ENCODE results near the gene PAFAH1B1.

DNA sequence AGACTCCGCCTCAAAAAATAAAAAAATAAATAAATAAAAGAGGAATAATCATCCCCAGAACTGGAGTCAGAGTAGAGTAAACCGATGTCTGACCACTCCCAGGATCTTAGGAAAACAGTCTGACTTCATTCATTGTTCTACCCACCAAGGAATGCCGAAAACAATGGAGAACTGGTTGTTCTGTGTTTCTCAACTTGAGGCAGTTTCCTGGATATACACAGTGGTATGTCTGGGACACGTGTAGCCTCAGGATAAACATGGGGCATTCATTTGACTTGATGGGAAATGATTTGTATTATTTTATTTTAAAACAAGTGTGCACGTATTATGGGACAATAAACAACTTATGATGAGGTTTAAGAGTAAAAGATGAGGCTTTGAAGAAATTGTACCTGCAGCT, 32.8 kb upstream of the PAFAH1B1 start:
- TF ChIP-seq, protein P1, sequence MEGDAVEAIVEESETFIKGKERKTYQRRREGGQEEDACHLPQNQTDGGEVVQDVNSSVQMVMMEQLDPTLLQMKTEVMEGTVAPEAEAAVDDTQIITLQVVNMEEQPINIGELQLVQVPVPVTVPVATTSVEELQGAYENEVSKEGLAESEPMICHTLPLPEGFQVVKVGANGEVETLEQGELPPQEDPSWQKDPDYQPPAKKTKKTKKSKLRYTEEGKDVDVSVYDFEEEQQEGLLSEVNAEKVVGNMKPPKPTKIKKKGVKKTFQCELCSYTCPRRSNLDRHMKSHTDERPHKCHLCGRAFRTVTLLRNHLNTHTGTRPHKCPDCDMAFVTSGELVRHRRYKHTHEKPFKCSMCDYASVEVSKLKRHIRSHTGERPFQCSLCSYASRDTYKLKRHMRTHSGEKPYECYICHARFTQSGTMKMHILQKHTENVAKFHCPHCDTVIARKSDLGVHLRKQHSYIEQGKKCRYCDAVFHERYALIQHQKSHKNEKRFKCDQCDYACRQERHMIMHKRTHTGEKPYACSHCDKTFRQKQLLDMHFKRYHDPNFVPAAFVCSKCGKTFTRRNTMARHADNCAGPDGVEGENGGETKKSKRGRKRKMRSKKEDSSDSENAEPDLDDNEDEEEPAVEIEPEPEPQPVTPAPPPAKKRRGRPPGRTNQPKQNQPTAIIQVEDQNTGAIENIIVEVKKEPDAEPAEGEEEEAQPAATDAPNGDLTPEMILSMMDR (IDR thresholded peaks at IDR 0.05) = no peak
- no peak for TF ChIP-seq POLR2A (IDR thresholded peaks at IDR 0.05)

All from esophagus squamous epithelium (tissue), 4 donors.